ENCODE measurements around the gene TNIK.
"Not testable (repeated sequence)": the region's sequence is repeated elsewhere in the genome, so short reads cannot be mapped to it uniquely, and the experiment has no call there.

- not testable (repeated sequence) for TF ChIP-seq EZH2phosphoT487 (IDR thresholded peaks at IDR 0.05; ENCODE audit: borderline replicate concordance, low read depth); FOXM1 (IDR thresholded peaks at IDR 0.05; ENCODE audit: low read depth); EP300 (IDR thresholded peaks at IDR 0.05; ENCODE audit: borderline replicate concordance in 1 of 2, low read depth in 1 of 2, low read length in 1 of 2); RFX5 (IDR thresholded peaks at IDR 0.05; ENCODE audit: low read length); ELF1 (IDR thresholded peaks at IDR 0.05); TAF1 (IDR thresholded peaks at IDR 0.05; ENCODE audit: borderline replicate concordance, low read depth, low read length); MAX (IDR thresholded peaks at IDR 0.05; ENCODE audit: low read depth); YY1 (IDR thresholded peaks at IDR 0.05; ENCODE audit: low read depth); TCF12 (IDR thresholded peaks at IDR 0.05); PBX3 (IDR thresholded peaks at IDR 0.05); REST (IDR thresholded peaks at IDR 0.05; ENCODE audit: low read depth, low read length); CHD2 (IDR thresholded peaks at IDR 0.05; ENCODE audit: low read length, partially characterized antibody)
- TF ChIP-seq, protein P1, sequence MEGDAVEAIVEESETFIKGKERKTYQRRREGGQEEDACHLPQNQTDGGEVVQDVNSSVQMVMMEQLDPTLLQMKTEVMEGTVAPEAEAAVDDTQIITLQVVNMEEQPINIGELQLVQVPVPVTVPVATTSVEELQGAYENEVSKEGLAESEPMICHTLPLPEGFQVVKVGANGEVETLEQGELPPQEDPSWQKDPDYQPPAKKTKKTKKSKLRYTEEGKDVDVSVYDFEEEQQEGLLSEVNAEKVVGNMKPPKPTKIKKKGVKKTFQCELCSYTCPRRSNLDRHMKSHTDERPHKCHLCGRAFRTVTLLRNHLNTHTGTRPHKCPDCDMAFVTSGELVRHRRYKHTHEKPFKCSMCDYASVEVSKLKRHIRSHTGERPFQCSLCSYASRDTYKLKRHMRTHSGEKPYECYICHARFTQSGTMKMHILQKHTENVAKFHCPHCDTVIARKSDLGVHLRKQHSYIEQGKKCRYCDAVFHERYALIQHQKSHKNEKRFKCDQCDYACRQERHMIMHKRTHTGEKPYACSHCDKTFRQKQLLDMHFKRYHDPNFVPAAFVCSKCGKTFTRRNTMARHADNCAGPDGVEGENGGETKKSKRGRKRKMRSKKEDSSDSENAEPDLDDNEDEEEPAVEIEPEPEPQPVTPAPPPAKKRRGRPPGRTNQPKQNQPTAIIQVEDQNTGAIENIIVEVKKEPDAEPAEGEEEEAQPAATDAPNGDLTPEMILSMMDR (IDR thresholded peaks at IDR 0.05) = not testable (repeated sequence)
- TF ChIP-seq, protein P2, sequence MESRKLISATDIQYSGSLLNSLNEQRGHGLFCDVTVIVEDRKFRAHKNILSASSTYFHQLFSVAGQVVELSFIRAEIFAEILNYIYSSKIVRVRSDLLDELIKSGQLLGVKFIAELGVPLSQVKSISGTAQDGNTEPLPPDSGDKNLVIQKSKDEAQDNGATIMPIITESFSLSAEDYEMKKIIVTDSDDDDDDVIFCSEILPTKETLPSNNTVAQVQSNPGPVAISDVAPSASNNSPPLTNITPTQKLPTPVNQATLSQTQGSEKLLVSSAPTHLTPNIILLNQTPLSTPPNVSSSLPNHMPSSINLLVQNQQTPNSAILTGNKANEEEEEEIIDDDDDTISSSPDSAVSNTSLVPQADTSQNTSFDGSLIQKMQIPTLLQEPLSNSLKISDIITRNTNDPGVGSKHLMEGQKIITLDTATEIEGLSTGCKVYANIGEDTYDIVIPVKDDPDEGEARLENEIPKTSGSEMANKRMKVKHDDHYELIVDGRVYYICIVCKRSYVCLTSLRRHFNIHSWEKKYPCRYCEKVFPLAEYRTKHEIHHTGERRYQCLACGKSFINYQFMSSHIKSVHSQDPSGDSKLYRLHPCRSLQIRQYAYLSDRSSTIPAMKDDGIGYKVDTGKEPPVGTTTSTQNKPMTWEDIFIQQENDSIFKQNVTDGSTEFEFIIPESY (IDR thresholded peaks at IDR 0.05; ENCODE audit: borderline replicate concordance, low read depth) = not testable (repeated sequence)
These were observed 172.4 kb downstream of the TNIK start for GRCh38 chr3:171287761-171288160.
